Brain microvascular endothelial cell (primary cell): ENCODE results near the gene NLRC5.
A peak's percentile ranks its signal among the peaks of the same experiment; 100 is the strongest.

Experiments used
- DNase-seq: peaks from one replicate; pipeline ENCODE4 v3.0.0-alpha.2; 2020
- H3K27ac ChIP-seq: fragments of 250-450 bp; sonication (Bioruptor Pico); 2 replicates; pipeline ENCODE4 v1.5.1; 2020; ENCODE audit warnings: mild to moderate bottlenecking, moderate library complexity
- H3K27me3 ChIP-seq: fragments of 250-450 bp; sonication (Bioruptor Pico); replicated peaks from 2 replicates; pipeline ENCODE4 v1.5.1; 2020; ENCODE audit warnings: mild to moderate bottlenecking
- H3K36me3 ChIP-seq: fragments of 250-450 bp; sonication (Bioruptor Pico); replicated peaks from 2 replicates; pipeline ENCODE4 v1.5.1; 2020; ENCODE audit warnings: mild to moderate bottlenecking
- H3K4me3 ChIP-seq: 2 replicates; pipeline ENCODE4 v1.5.1; 2011; ENCODE audit warnings: low read depth, mild to moderate bottlenecking, control low read depth, low read length, moderate library complexity
- in situ Hi-C: cut with HindIII; loops from 2 replicates; pipeline ENCODE4 v1.10.0; 2017; ENCODE audit warnings: low sequenced_read_pairs, low pct_ligation_motif_present
- TF ChIP-seq, protein P1 (sequence below): IDR thresholded peaks from 2 replicates; pipeline ENCODE4 v1.5.1; 2011; ENCODE audit warnings: low read depth, mild to moderate bottlenecking, moderate library complexity, low read length, control low read depth, inconsistent platforms; ENCODE audit errors: missing control alignments

Gene NLRC5

DNA sequence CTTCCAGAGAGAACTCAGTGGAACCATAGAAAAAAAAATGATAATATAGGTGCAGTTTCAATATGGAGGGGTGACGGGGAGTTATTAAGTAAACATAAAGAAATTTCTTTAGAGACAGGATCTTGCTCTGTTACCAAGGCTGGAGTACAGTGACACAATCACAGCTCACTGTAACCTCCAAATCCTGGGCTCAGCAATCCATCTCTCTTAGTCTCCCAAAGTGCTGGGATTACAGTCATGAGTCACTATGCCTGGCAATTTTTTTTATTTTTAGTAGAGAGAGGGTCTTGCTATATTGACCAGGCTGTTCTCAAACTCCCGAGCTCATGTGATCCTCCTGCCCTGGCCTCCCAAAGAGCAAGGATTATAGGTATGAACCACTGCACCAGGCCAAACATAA, 48.8 kb downstream of the NLRC5 start:
- TF ChIP-seq, protein P1, sequence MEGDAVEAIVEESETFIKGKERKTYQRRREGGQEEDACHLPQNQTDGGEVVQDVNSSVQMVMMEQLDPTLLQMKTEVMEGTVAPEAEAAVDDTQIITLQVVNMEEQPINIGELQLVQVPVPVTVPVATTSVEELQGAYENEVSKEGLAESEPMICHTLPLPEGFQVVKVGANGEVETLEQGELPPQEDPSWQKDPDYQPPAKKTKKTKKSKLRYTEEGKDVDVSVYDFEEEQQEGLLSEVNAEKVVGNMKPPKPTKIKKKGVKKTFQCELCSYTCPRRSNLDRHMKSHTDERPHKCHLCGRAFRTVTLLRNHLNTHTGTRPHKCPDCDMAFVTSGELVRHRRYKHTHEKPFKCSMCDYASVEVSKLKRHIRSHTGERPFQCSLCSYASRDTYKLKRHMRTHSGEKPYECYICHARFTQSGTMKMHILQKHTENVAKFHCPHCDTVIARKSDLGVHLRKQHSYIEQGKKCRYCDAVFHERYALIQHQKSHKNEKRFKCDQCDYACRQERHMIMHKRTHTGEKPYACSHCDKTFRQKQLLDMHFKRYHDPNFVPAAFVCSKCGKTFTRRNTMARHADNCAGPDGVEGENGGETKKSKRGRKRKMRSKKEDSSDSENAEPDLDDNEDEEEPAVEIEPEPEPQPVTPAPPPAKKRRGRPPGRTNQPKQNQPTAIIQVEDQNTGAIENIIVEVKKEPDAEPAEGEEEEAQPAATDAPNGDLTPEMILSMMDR = no peak
- Histone ChIP-seq H3K4me3 (no peak overlapping the region), H3K27ac (peak overlapping the region; percentile 28), H3K27me3 (no peaks in the 10 kb centered on the region), H3K36me3 (peaks cover 16% of the 10 kb centered on the region)
- in situ Hi-C loops = no loop called here
- DNase-seq = peak; percentile 60

DNA sequence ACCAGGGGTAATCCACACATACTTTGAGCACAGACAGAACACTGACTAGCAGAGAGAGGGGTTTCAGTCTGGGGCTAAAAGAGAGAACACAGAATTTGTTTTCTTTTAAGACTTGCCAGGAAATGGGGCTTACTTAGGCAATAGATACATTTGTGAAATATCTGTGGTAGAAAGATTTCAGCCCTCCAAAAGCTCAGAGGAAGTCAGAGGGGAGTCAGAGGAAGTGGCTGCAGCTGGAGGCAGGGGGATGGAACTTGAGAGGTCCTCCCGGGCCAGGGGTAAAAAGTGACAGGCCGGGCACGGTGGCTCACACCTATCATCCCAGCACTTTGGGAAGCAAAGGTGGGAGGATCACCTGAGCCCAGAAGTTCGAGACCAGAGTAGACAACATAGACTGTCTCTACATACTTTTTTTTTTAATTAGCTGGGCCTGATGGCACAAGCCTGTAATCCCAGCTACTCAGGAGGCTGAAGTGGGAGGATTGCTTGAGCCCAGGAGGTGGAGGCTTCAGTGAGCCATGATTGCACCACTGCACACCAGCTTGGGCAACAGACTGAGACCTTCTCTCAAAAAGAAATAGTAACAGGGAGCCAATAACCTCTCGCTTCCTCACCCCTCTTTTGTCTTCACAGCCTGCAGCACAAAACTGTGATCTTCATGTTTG, 49.9 kb downstream of the NLRC5 start:
- Histone ChIP-seq H3K4me3 (no peak overlapping the region), H3K27me3 (no peaks in the 10 kb centered on the region), H3K27ac (peak overlapping the region; percentile 28), H3K36me3 (peaks cover 16% of the 10 kb centered on the region)
- in situ Hi-C loops = no loop called here
- DNase-seq = peak; percentile 47
- TF ChIP-seq, protein P1 = no peak

DNA sequence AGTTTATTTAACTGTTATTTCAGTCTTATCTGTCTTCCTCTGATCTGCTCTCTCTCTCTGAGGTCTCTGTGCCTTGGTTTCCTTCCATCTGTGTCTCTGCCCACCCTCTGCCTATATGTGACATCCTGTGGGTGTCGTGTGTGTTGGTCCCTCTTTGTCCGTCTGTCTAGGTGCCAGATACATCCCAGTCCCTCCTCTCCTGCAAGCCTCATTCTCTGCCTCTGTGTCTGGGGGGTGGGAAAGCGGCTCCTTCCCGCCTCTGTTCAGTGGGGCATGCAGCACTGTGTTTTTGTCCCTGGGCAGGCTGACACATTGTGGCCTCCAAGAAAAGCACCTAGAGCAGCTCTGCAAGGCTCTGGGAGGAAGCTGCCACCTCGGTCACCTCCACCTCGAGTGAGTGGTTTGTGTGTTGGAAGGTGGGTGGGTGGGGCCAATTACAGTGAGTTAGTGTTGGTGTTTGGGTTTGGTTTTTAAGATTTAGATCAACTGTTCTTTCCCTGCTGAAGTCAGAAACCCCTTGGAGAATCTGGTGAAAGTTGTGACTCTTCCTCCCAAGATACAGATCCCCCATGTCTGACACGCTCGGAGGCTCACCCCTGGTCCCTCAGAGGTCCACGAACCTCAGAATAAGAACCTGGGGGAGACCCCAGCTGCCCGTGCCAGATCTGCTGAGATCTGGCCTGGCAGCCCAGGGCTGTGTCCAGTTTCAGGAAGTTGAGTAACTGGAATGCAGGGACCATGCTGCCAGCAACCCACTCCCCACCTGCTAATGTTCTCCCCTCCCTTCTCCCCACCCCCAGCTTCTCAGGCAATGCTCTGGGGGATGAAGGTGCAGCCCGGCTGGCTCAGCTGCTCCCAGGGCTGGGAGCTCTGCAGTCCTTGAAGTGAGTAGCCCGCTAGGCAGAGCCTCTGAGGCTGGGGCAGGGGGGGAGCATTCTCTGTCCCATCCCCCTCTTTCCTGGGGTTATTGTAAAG, 52.1 kb downstream of the NLRC5 start:
- no peak for DNase-seq
- in situ Hi-C loops = no loop called here
- Histone ChIP-seq H3K27ac (no peak overlapping the region), H3K36me3 (peaks cover 9% of the 10 kb centered on the region), H3K27me3 (no peaks in the 10 kb centered on the region), H3K4me3 (no peak overlapping the region)
- TF ChIP-seq, protein P1 = no peak

DNA sequence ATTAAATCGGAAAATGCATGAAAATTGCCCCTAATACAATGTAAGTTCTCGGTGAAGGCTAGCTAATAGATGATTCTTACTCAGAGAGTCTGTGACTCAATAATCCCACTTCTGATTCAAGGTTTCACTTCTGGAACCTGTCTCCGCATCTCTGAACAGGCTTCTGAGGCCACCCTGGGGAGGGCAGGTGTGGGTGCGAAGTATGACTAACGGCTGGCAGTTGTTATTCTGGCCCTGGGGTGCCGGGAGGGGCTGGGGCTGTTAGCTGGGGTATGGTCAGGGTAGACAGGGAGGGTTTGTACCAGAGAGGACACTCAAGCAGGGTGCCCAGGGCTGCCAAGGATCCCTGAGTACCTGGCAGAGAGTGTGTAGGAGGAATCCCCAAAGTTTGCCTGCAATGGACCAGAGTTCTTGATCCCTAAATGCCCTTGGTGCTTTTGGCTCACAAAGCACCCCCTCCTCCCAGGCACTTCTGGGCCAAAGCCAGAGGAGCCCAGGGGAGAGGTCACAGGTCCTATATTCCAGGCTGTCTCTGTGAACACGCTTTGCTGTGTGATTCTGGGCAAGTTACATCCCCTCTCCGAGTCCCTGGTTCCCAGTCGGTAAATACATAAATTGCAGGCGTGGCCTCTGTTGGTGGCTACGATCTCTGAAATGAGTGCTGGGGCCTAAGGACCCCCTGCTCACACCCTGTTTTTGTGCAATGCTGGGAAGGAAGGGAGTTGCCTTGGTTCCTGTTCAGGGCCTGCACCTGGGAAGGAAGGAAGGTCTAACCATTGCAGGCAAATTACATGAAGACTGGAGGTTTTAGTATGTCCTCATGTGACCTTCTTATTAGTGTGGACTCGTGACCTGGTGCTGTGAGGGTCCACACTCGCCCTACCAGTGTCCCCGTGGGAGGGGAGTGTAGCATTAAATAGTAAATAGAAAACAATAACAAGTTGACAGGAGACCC, 53.1 kb downstream of the NLRC5 start:
- TF ChIP-seq, protein P1 = no peak
- Histone ChIP-seq H3K36me3 (peaks cover 9% of the 10 kb centered on the region), H3K27ac (no peak overlapping the region), H3K27me3 (no peaks in the 10 kb centered on the region), H3K4me3 (no peak overlapping the region)
- no peak for DNase-seq
- in situ Hi-C loops = no loop called here

DNA sequence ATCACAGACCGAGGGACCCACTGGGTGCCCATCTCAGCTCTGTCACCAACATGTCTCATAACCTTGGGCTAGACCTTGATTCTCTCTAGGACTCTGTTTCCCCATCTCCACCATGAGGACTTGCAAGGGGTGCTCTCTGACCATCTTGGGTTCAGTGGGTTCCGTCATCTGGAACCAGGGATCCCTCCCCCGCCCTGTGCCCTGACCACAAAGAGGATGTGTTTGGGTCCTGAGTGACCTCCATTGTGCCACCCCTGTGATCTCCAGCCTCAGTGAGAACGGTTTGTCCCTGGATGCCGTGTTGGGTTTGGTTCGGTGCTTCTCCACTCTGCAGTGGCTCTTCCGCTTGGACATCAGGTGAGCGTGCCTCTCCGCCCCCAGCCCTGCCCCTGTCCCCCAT, 53.9 kb downstream of the NLRC5 start:
- Histone ChIP-seq H3K27ac (no peak overlapping the region), H3K36me3 (peaks cover 9% of the 10 kb centered on the region), H3K4me3 (no peak overlapping the region), H3K27me3 (no peaks in the 10 kb centered on the region)
- TF ChIP-seq, protein P1 = no peak
- DNase-seq = no peak
- in situ Hi-C loops = no loop called here
